ENCODE data around the gene GSTK1.
A peak's percentile ranks its signal among the peaks of the same experiment; 100 is the strongest.
"Not testable (repeated sequence)": the region's sequence is repeated elsewhere in the genome, so short reads cannot be mapped to it uniquely, and the experiment has no call there.

Gene GSTK1

GRCh38 chr7:143269251-143269650 lies 6.0 kb downstream of the GSTK1 start:
- DNase-seq = no peak

- no peak for DNase-seq
These were observed 8.0 kb downstream of the GSTK1 start for GRCh38 chr7:143271240-143271639.

- DNase-seq = no peak
These were observed 9.6 kb downstream of the GSTK1 start for GRCh38 chr7:143272871-143273270.

GRCh38 chr7:143279186-143280098 lies 16.2 kb downstream of the GSTK1 start:
- peak in 9 of 56 donors; percentile 22 to 77 (median 44) for DNase-seq

GRCh38 chr7:143280160-143280559 lies 16.9 kb downstream of the GSTK1 start:
- no peak for DNase-seq

- DNase-seq = no peak
These were observed 17.3 kb downstream of the GSTK1 start for GRCh38 chr7:143280566-143280965.

- DNase-seq = no peak
These were observed 18.3 kb downstream of the GSTK1 start for GRCh38 chr7:143281529-143281928.

- no peak for DNase-seq
These were observed 18.9 kb downstream of the GSTK1 start for GRCh38 chr7:143282124-143282523.

GRCh38 chr7:143283381-143283780 lies 20.1 kb downstream of the GSTK1 start:
- DNase-seq = no peak

- peak in 12 of 56 donors; percentile 13 to 40 (median 22) for DNase-seq
These were observed 21.6 kb downstream of the GSTK1 start, which contains the start of gene TMEM139 for GRCh38 chr7:143284591-143285469. TSS of gene TMEM139 (plus strand) at chr7:143284958. CDS start at chr7:143285958, 1,000 bp downstream.

GRCh38 chr7:143285470-143285778 lies 22.2 kb downstream of the GSTK1 start:
- DNase-seq = peak in 1 of 56 donors; percentile 28

GRCh38 chr7:143285806-143286521 lies 22.7 kb downstream of the GSTK1 start:
- DNase-seq = peak in 36 of 56 donors; percentile 16 to 80 (median 56)

GRCh38 chr7:143286522-143286890 lies 23.3 kb downstream of the GSTK1 start:
- DNase-seq = peak in 23 of 56 donors; percentile 13 to 80 (median 60)

- peak in 2 of 56 donors; percentile 51 to 59 for DNase-seq
These were observed 24.2 kb downstream of the GSTK1 start for GRCh38 chr7:143287339-143287934.

- peak; percentile 72 to 99 (median 96) for DNase-seq
These were observed 24.9 kb downstream of the GSTK1 start, which contains the start of gene CASP2 for GRCh38 chr7:143287935-143288826. TSS of gene CASP2 (plus strand) at chr7:143288351. CDS start at chr7:143288456, 105 bp downstream.

- no peak for DNase-seq
These were observed 25.6 kb downstream of the GSTK1 start for GRCh38 chr7:143288836-143289235.

GRCh38 chr7:143289421-143289820 lies 26.2 kb downstream of the GSTK1 start:
- DNase-seq = no peak

GRCh38 chr7:143289888-143290287 lies 26.6 kb downstream of the GSTK1 start:
- DNase-seq = not testable (repeated sequence)

GRCh38 chr7:143290293-143290692 lies 27.1 kb downstream of the GSTK1 start:
- DNase-seq = no peak

GRCh38 chr7:143292876-143293275 lies 29.6 kb downstream of the GSTK1 start:
- no peak for DNase-seq
